Measurements from ENCODE around the gene TBCA.

The TBCA gene

GRCh38 chr5:77775790-77776553, at the start of gene TBCA:
TSS of gene TBCA (minus strand) at chr5:77776339. CDS start at chr5:77776257, 82 bp downstream.
- peak; percentile 76 for DNase-seq

GRCh38 chr5:77824981-77825380, 48.8 kb upstream of the TBCA start:
- no peak for DNase-seq

- DNase-seq, result no peak
Observed at GRCh38 chr5:77816686-77817085, 40.5 kb upstream of the TBCA start.

- no peak for DNase-seq
Observed at GRCh38 chr5:77812926-77813589, 36.9 kb upstream of the TBCA start.

- DNase-seq, result no peak
Observed at GRCh38 chr5:77806213-77806843, 30.2 kb upstream of the TBCA start.

- DNase-seq, result no peak
Observed at GRCh38 chr5:77798456-77798855, 22.3 kb upstream of the TBCA start.

- DNase-seq, result no peak
Observed at GRCh38 chr5:77797136-77797535, 21.0 kb upstream of the TBCA start.

GRCh38 chr5:77795846-77796245, 19.7 kb upstream of the TBCA start:
- no peak for DNase-seq

- DNase-seq, result no peak
Observed at GRCh38 chr5:77795268-77795667, 19.1 kb upstream of the TBCA start.

GRCh38 chr5:77791926-77792325, 15.8 kb upstream of the TBCA start:
- DNase-seq, result no peak

GRCh38 chr5:77791356-77791755, 15.2 kb upstream of the TBCA start:
- DNase-seq, result no peak

GRCh38 chr5:77785229-77785628, 9.1 kb upstream of the TBCA start:
- no peak for DNase-seq

GRCh38 chr5:77784735-77785134, 8.6 kb upstream of the TBCA start:
- DNase-seq, result no peak

- DNase-seq, result no peak
Observed at GRCh38 chr5:77781076-77781475, 4.9 kb upstream of the TBCA start.

GRCh38 chr5:77778881-77779438, 2.8 kb upstream of the TBCA start:
- DNase-seq, result no peak

GRCh38 chr5:77778398-77778797, 2.3 kb upstream of the TBCA start:
- no peak for DNase-seq

- DNase-seq, result no peak
Observed at GRCh38 chr5:77777911-77778310, 1.8 kb upstream of the TBCA start.

- no peak for DNase-seq
Observed at GRCh38 chr5:77777281-77777892, 1.2 kb upstream of the TBCA start.

GRCh38 chr5:77776554-77777206, 541 bp upstream of the TBCA start:
- DNase-seq, result no peak

- no peak for DNase-seq
Observed at GRCh38 chr5:77774981-77775789, 954 bp downstream of the TBCA start.

GRCh38 chr5:77773734-77774280, 2.3 kb downstream of the TBCA start:
- no peak for DNase-seq

- no peak for DNase-seq
Observed at GRCh38 chr5:77772729-77773128, 3.4 kb downstream of the TBCA start.
